Panc1 (cell line): ENCODE measurements around the gene C12orf54. TPM values are rescaled to one million over a fixed set of nuclear protein-coding genes. Genes with fewer than 3 reads are reported as not detected.
"Not testable (repeated sequence)": the region's sequence is repeated elsewhere in the genome, so short reads cannot be mapped to it uniquely, and the experiment has no call there.

ENCODE experiments used
- ATAC-seq: fragments of 200-7000 bp; cut with Tn5 transposase; 2 replicates; pipeline ENCODE4 v1.9.1; 2020; ENCODE audit warnings: mild to moderate bottlenecking, moderate library complexity
- BruUV-seq: library from RNA; stranded (reverse); fragments of 400-500 nt; replicated peaks from 2 replicates; lab custom pipeline; 2021; lab: Mats Ljungman, UMichigan
- CTCF ChIA-PET: fragments of 300-600 bp; sonication (Branson Sonifier 250); formaldehyde crosslinking; loops from one replicate; lab custom pipeline; 2022; ENCODE audit warnings: antibody characterized with exemption; lab: Charles Lee
- POLR2A ChIA-PET: fragments of 300-600 bp; sonication (Branson Sonifier 250); formaldehyde crosslinking; loops from one replicate; lab custom pipeline; 2022; ENCODE audit warnings: antibody characterized with exemption; lab: Charles Lee
- DNase-seq: peaks from one replicate; pipeline ENCODE4 v3.0.0-alpha.2; 2010; ENCODE audit warnings: low read depth, low spot score
- H3K27ac ChIP-seq: 2 replicates; pipeline ENCODE4 v1.5.1; 2011; ENCODE audit warnings: mild to moderate bottlenecking, low read length, inconsistent platforms
- H3K27me3 ChIP-seq: fragments of 200-500 bp; sonication (Bioruptor generic); 2 replicates; pipeline ENCODE4 v1.6.0; 2014; ENCODE audit warnings: low read length, inconsistent platforms; ENCODE audit not compliant: control insufficient read depth, insufficient read depth
- H3K36me3 ChIP-seq: fragments of 200-500 bp; sonication (Bioruptor generic); 2 replicates; pipeline ENCODE4 v1.5.1; 2014; ENCODE audit warnings: inconsistent platforms, mild to moderate bottlenecking, low read length, moderate library complexity; ENCODE audit not compliant: control insufficient read depth, insufficient read depth
- H3K4me1 ChIP-seq: 2 replicates; pipeline ENCODE4 v1.5.1; 2011; ENCODE audit warnings: inconsistent platforms, mild to moderate bottlenecking, low read length, moderate library complexity; ENCODE audit not compliant: control insufficient read depth, insufficient read depth
- H3K4me3 ChIP-seq, 2 experiments: 2 replicates each; pipeline ENCODE4 v1.5.1; 2011 to 2012; ENCODE audit warnings: low read depth in 2 of 2, low read length in 2 of 2, mild to moderate bottlenecking in 2 of 2, inconsistent platforms in 1 of 2, moderate library complexity in 1 of 2
- H3K9me3 ChIP-seq: fragments of 200-500 bp; sonication (Bioruptor generic); 2 replicates; pipeline ENCODE4 v1.5.1; 2014; ENCODE audit warnings: low read depth, mild to moderate bottlenecking, inconsistent platforms, low read length, moderate library complexity; ENCODE audit not compliant: control insufficient read depth, insufficient read depth
- POLR2AphosphoS5 ChIP-seq: IDR thresholded peaks from 2 replicates; pipeline ENCODE4 v1.6.1; 2012; ENCODE audit warnings: mild to moderate bottlenecking, low read depth, low read length, moderate library complexity
- SIN3A ChIP-seq: IDR thresholded peaks from 2 replicates; pipeline ENCODE4 v1.6.1; 2012; ENCODE audit warnings: low read depth, mild to moderate bottlenecking, low read length, moderate library complexity, borderline replicate concordance; ENCODE audit not compliant: insufficient read depth
- TCF7L2 ChIP-seq: IDR thresholded peaks from 2 replicates; pipeline ENCODE4 v1.6.1; 2011; ENCODE audit warnings: mild to moderate bottlenecking, low read depth, low read length, inconsistent platforms
- in situ Hi-C: cut with HindIII; loops from 2 replicates; pipeline ENCODE4 v1.10.0; 2016; ENCODE audit warnings: low sequenced_read_pairs, low pct_unique_long_range_greater_than_20kb
- intact Hi-C: fragments of 100-400 bp; cut with micrococcal nuclease; formaldehyde crosslinking; loops from one replicate; pipeline ENCODE4 v1.10.0; 2022; ENCODE audit not compliant: unreplicated experiment
- total RNA-seq: library from RNA; stranded (reverse); gene quantifications from one replicate; pipeline ENCODE4 v1.2.1, GENCODE V29; 2021; ENCODE audit not compliant: unreplicated experiment
- TF ChIP-seq, protein P1 (sequence below): fragments of 450-650 bp; IDR thresholded peaks from 2 replicates; pipeline ENCODE4 v1.5.1; 2017; ENCODE audit warnings: mild to moderate bottlenecking
- TF ChIP-seq, protein P2 (sequence below), 2 experiments: IDR thresholded peaks; 2 replicates each; pipeline ENCODE4 v1.6.1; 2011 to 2012; ENCODE audit warnings: low read depth in 2 of 2, control low read depth in 1 of 2, low read length in 1 of 2, mild to moderate bottlenecking in 1 of 2, moderate library complexity in 1 of 2; ENCODE audit not compliant: insufficient read depth in 1 of 2

The C12orf54 gene
- total RNA-seq, 1 experiment from 2014 or later, result not detected

DNA sequence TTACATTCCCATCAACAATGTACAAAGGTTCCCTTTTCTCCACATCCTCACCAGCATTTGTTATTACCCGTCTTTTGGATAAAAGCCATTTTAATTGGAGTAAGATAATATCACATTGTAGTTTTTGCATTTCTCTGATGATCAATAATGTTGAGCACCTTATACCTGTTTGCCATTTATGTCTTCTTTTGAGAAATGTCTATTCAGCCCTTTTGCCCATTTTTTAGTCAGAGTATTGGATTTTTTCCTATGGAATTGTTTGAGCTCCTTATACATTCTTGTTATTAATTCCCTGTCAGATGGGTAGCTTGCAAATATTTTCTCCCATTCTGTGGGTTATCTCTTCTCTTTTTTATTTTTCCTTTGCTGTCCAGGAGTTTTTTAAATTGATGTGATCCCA is 32.4 kb downstream of the C12orf54 start:
- ChIA-PET CTCF (no interaction called here), POLR2A (no interaction called here)
- in situ Hi-C loops, result no loop called here

DNA sequence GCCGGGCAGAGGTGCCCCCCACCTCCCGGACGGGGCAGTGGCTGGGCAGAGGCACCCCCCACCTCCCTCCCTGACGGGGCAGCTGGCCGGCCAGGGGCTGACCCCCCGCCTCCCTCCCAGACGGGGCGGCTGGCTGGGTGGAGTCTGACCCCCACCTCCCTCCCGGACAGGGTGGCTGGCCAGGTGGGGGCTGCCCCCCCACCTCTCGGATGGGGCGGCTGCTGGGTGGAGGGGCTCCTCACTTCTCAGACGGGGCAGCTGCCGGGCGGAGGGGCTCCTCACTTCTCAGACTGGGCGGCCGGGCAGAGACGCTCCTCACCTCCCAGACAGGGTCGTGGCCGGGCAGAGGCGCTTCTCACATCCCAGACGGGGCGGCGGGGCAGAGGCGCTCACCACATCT is 38.1 kb downstream of the C12orf54 start:
- H3K36me3 ChIP-seq, H3K27me3 ChIP-seq, H3K4me1 ChIP-seq, ATAC-seq, H3K27ac ChIP-seq, CTCF ChIA-PET, H3K4me3 ChIP-seq, H3K9me3 ChIP-seq, DNase-seq, BruUV-seq, in situ Hi-C loops, POLR2A ChIA-PET, intact Hi-C loops: not testable (repeated sequence)

More for the DNA sequence above, 32.4 kb downstream of the C12orf54 start:
- Histone ChIP-seq H3K9me3 (peaks cover 5% of the 10 kb centered on the region; the same call in 1 of the 2 replicates), H3K4me1 (no peaks in the 10 kb centered on the region), H3K36me3 (no peaks in the 10 kb centered on the region), H3K4me3 (no peak overlapping the region), H3K27ac (no peak overlapping the region), H3K27me3 (peaks cover 6% of the 10 kb centered on the region; the same call in 1 of the 2 replicates)
- no peak for ATAC-seq
- intact Hi-C loops, result no loop called here
- no TSS peak for BruUV-seq
- TF ChIP-seq TCF7L2 (no peak), SIN3A (no peak), POLR2AphosphoS5 (no peak)
- TF ChIP-seq, protein P1, sequence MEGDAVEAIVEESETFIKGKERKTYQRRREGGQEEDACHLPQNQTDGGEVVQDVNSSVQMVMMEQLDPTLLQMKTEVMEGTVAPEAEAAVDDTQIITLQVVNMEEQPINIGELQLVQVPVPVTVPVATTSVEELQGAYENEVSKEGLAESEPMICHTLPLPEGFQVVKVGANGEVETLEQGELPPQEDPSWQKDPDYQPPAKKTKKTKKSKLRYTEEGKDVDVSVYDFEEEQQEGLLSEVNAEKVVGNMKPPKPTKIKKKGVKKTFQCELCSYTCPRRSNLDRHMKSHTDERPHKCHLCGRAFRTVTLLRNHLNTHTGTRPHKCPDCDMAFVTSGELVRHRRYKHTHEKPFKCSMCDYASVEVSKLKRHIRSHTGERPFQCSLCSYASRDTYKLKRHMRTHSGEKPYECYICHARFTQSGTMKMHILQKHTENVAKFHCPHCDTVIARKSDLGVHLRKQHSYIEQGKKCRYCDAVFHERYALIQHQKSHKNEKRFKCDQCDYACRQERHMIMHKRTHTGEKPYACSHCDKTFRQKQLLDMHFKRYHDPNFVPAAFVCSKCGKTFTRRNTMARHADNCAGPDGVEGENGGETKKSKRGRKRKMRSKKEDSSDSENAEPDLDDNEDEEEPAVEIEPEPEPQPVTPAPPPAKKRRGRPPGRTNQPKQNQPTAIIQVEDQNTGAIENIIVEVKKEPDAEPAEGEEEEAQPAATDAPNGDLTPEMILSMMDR, result no peak
- TF ChIP-seq, protein P2, sequence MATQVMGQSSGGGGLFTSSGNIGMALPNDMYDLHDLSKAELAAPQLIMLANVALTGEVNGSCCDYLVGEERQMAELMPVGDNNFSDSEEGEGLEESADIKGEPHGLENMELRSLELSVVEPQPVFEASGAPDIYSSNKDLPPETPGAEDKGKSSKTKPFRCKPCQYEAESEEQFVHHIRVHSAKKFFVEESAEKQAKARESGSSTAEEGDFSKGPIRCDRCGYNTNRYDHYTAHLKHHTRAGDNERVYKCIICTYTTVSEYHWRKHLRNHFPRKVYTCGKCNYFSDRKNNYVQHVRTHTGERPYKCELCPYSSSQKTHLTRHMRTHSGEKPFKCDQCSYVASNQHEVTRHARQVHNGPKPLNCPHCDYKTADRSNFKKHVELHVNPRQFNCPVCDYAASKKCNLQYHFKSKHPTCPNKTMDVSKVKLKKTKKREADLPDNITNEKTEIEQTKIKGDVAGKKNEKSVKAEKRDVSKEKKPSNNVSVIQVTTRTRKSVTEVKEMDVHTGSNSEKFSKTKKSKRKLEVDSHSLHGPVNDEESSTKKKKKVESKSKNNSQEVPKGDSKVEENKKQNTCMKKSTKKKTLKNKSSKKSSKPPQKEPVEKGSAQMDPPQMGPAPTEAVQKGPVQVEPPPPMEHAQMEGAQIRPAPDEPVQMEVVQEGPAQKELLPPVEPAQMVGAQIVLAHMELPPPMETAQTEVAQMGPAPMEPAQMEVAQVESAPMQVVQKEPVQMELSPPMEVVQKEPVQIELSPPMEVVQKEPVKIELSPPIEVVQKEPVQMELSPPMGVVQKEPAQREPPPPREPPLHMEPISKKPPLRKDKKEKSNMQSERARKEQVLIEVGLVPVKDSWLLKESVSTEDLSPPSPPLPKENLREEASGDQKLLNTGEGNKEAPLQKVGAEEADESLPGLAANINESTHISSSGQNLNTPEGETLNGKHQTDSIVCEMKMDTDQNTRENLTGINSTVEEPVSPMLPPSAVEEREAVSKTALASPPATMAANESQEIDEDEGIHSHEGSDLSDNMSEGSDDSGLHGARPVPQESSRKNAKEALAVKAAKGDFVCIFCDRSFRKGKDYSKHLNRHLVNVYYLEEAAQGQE (IDR thresholded peaks at IDR 0.05; ENCODE audit: insufficient read depth in 1 of 2, low read depth in 2 of 2, low read length in 1 of 2), result no peak
- DNase-seq, result no peak

DNA sequence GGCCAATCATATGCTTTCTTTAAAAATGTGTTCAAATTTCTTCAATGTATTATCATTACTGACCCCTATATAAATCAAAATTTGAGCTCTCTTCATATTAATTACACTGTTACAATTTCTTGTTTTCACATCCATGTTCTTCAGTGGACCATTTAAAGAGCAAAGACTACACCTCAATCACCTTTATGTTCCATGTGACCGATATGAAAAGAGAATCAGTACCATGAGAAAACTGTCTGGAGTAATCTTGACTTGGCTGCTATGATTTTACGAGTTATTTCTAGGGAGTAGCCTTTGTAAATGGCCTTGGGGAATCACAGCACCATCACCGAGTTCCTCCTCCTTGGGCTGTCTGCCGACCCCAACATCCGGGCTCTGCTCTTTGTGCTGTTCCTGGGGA is 43.0 kb downstream of the C12orf54 start, which contains the start of gene OR8S1:
Gene OR8S1, plus strand, starts transcription at position 301 of the 400 bp plus-strand sequence. Its CDS starts 0 bp downstream, at position 301.
- Histone ChIP-seq H3K9me3 (no peaks in the 10 kb centered on the region), H3K27me3 (no peaks in the 10 kb centered on the region; the same call in 1 of the 2 replicates), H3K27ac (no peak within 1 kb of the TSS), H3K4me3 (no peak within 1 kb of the TSS), H3K36me3 (no peaks in the 10 kb centered on the region), H3K4me1 (no peaks in the 10 kb centered on the region)
- no peak for DNase-seq
- no TSS peak for BruUV-seq
- ATAC-seq, result no peak
- TF ChIP-seq TCF7L2 (no peak), POLR2AphosphoS5 (no peak), SIN3A (no peak)
- TF ChIP-seq, protein P2 (IDR thresholded peaks at IDR 0.05; ENCODE audit: insufficient read depth in 1 of 2, low read depth in 2 of 2, low read length in 1 of 2), result no peak
- TF ChIP-seq, protein P1, result no peak
- POLR2A ChIA-PET, result no interaction called here
- in situ Hi-C loops, result no loop called here
- intact Hi-C loops, result no loop called here
- CTCF ChIA-PET, result no interaction called here
